ENCODE measurements around the gene SH3RF3.
A peak's percentile ranks its signal among the peaks of the same experiment; 100 is the strongest.

SH3RF3 gene

DNA sequence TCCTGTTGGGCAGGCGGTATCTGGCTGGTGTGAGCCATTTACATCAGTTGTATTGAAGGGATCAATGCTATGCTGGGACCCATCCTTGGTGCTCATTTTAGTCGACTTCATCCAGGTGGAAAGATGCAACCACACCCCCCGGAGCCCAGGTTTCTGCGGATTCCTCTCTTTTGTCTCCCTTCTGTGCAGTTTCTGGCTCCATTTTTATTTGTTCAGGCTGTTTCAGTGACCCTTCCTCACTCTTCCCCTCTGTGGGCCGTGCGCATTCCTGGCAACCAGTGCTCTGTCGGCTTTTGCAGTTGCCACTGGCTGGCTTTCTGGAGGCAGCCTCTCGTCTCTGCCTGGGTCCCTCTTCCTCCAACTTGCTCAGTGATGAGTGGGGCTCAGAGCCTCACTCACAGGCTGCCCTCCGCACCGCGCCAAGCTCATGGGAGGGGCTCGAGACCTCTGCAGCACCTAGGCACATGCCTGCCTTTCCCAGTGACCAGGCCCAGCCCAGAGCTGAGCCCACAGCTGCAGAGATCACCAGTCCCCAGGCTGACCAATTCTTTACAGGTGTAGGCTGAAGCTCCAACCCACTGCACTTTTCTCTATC lies 12.1 kb downstream of the SH3RF3 start:
- DNase-seq, result peak; percentile 36

DNA sequence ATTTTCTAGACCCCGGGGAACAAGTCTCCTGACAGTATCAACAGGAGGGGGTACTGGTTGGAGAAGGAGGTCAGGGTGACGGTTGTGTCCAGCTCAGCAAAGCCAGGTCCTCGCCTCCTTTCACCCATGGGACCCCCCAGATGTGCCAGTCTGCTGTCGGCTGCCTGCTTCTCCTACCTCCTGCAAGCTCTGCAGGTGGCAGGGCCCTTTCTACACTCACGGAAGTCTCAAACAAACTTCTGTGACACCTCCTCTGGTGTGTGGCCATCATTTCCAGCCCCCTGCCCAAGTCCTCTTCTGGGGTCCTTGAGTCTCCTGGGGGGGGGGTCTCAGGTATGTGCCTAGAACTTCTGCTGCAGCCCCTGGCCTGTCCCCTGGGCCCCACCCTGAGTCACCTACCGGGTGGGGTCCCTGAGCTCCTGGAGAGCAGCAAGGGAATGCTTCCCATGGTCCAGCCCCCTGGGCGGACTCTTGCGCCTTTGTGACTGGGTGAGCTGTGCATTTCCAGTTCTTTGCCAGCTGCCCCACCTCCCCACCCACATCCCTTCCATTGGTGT lies 12.8 kb downstream of the SH3RF3 start:
- DNase-seq, result peak; percentile 50

DNA sequence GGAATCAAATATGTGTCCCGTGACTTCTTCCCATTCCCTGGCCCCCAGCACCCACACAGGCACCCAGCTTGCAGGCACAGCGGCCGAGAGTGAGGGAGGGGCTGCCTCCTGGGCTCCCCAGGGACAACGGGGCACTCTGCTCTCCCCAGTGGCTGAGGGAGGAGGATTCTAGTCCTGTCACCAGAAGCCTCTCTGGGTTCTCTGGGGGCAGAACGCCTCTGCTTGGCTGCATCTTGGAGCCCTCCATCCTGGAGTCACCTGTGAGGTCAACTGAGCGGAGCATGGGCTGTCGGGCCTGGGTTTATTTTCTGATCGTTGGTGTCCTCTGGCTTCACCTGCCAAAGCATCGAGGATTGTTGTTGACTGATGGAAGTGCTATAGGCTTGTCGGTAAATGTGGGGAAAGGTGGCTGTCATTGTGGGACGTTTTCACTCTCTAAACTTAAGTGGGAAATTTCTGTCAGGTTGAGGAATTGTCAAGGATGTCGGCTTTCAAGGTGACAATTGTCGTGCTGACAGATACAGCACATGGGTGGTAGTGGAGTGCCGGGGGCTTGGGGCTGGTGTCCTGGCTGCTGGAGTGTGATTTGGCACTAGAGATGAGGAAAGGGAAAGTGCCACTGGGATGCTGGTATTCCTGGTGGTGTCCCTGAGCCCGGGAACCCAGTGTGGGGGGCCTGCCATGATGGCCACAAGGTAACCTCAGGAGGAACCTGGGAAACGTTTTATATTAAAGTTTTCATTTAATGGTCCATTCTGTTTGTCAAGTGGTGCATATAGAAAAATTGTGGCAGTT lies 13.6 kb downstream of the SH3RF3 start:
- DNase-seq, result no peak

DNA sequence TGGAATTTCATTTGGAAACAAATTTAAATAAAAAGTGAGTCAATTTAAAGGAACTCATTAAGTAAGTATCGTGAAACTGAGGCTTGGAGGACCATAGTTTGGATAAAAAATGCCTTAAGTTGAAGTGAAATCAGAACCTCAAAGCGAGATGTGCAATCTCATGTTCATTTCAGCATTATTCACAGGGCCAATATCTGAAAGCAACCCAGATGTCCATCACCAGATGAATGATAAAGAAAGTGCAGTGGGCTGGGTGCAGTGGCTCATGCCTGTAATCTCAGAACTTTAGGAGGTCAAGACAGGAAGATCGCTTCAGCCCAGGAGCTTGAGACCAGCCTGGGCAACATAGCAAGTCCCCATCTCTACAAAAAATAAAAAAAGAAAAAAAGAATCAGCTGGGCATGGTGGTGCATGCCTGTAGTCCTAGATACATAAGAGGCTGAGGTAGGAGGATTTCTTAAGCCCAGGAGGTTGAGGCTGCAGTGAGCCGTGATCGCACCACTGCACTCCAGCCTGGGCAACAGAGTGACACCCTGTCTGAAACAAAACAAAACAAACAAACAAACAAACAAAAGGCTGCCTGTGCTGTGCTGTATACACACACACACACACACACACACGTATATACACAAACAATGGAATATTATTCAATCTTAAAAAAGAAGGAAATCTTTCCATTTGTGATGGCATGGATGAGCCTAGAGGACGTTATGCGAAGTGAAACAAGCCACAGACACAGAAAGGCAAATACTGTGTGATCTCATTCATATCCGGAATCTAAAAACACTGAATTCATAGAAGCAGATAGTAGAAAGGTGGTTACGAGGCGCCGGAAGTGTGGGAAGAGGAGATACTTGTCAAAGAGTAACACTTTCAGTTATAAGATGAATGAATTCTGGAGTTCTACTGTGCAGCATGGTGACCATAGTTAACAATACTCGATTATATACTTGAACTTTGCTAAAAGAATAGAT lies 14.5 kb downstream of the SH3RF3 start:
- DNase-seq, result peak; percentile 84

DNA sequence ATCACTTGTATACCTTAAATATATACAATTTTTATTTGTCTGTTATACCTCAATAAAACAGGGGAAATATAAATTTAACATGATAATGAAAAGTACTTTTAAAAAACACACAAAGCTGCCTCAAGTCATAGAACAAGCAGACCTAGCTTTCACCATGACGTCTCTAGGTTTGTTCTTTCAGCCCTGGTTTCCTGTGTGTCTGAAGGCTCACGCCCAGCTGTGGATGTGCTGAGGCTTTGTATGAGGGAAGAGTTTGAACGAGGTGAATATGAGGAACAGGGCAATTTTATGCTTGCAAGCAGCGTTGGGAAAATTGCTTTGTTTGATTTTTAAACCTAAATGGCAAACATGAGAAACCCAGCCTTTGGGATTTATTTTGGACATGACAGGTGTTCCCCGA lies 15.3 kb downstream of the SH3RF3 start:
- DNase-seq, result no peak

DNA sequence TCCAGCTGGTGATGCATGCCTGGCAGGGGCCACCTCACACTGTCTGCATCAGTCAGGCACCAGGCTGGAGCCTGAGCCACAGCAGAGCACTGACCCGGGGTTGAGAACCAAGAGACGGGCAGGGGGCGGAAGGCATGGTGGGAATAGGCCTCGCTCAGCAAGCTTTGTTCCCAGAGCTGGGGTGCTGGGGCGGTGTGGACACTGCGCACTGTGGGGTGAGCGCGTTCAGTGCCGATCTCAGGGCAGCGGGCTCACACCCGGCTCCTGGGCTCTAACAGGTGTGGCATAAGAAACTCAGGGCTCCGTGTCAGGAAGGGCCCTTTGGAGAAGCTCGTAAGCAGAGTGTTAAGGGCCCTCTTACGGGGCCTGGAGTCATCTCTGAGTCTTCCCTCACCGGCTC lies 15.7 kb downstream of the SH3RF3 start:
- DNase-seq, result no peak

DNA sequence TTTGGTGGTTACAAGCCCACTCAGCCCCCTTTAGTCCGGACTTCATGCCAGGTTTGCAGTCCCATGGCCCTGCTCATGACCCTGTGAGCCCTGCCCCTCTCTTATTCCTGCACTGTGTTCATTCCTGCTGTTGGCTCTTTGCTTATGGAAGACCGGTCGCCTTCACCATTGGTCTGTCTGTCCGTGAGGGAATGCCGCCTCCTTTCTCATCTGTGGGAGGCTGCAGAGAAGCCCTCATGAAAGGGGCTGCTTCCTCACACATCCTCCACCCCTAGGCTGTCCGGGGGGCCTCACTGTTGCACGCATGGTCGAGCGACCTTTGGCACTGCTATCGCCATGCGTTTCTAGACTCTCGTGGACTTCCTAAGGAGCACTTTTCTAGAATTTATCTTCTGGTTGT lies 16.3 kb downstream of the SH3RF3 start:
- no peak for DNase-seq

DNA sequence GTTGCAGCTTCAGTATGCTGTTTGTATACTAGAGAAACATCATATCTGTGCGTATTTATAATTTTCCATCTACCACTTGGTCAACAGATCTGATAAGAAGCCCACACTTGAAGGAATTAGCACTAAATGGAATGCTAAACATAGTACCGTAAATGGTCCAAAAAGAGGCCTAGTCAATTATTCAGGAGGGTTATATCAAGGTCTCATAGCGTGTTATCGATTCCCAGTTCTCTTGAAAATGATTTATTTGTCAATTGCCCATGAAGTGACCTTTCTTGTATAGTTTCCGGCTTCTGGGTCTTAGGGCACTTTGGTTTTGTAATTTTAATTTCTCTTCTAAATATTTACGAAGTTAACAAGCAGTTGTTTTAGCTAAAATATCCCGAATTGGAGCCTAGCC lies 18.4 kb downstream of the SH3RF3 start:
- no peak for DNase-seq

DNA sequence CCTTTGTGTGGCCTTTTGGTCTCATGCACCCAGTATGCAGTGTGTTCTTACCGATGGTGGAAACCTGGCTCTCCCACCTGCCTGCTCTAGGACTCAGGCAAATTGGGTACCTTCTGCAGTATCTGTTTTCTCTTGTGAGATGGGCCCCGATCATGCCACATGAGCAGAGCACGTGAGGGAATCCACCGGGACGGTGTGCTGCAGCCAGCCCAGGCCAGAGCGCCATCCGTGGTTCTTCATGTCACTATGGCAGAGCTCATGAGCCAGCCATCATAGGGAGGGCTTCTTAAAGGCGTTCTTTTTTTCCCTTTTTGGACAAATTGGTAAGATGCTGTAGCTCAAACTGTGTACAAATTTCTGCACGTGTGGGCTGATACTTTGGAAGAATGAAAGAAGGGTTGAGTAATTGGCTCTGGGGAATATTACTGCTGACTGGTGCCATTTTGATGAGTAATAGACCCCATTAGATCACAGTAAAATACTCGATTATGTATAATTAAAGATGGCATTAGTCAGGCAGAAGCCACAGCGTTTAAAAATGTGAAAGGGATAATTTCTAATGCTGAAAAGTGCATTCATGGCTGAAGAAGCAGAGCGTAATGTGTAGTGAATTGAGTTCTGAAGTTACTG lies 19.2 kb downstream of the SH3RF3 start:
- DNase-seq, result no peak

DNA sequence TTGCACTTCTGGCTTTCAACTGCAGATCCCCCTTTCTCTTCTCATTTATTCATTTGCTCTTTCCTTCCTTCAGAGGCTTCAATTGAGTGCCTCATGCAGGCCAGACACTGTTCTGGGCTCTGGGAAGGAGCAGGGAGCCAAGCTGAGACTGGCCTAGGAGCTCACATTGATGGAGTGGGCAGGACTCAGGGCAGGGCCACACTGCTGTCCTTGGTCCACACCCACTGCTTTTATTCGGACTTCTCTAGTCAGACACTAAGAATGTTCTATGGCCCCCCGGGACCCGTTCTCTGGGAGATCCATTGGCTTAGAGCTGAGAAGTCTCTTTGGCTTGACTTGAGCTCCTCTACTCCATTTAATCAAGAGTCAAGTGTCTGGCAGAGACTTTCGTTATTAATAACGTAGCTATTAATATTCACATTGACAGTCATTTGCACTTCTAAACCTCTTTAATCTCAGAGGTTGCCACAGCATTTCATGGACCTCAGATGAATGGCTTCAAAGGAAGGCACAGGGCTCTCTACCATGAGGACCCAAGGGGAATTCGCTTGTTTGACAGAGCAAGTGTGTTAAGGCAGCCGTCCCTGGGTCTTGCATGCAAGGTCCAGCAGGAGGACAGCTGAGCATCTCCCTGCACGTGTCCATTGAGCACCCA lies 20.1 kb downstream of the SH3RF3 start:
- no peak for DNase-seq

DNA sequence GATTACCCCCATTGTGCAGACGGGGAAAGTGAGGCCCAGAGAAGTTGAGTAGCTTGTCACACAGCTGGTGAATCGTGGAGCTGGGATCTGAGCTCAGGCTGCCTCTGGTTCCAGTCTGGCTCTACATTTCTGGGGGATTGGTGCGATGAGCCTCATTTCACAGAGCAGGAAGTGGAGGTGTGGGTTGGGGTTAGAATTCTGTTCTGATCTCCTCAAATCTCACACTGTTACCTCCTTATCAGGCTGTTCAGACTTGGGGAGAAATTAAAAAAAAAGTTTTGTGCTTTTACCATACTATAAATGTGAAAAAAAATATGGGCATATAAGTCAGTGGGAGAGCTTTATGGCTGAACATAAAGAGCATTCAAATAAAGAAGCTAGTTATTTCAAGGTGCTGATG lies 21.6 kb downstream of the SH3RF3 start:
- DNase-seq, result no peak

DNA sequence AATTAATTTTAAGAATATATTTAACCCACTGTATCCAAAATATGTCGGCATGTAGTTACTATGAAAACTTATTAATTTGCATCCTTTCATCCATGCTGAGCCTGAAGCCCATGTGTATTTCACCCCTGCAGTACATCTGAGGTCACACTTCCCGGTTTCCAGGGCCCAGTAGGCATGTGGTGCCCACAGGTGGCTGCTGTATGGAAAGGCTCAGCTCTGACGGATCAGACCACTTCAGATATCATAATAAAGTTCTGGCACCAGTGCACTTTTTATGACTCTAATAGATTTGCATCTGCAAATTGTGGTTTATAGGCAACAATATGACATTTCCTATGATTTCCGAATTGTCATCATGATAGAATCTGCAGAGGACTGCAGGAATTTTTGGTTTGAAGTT lies 22.5 kb downstream of the SH3RF3 start:
- DNase-seq, result no peak

DNA sequence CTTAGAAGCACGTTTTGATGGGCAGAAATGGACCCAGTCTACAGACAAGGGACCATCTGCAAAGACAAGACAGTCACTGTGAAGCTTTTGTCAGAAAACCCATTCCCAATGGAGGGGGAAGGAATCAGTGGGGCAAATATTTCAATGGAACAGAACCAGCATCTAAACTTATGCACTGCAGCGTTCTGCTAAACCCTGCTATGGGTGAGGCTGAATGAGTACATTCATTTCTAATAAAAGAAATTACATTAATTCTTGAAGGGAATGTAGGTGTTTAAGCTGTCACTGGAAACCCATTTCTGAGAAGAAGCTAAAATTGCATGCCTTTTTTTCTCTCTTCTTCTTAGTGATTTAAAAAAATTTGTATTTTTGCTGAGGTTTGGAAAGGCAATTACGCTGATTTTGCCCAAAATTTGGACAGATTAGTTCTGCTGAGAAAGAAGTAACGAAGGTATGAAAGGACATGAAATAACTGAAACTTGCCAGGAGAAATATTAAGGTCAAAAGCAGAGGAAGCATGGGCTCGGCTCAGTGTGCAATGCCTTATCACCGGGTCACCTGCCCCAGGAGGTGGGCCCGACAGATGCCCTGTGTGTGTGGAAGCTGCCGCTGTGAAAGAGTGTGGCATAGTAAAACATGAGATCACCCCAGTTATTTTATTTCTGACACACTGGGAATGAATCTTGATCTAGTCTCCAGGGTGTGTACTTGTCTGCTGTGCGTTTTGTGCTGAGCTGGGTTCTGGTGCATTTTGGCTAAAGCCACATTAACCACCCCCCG lies 24.2 kb downstream of the SH3RF3 start:
- DNase-seq, result no peak

DNA sequence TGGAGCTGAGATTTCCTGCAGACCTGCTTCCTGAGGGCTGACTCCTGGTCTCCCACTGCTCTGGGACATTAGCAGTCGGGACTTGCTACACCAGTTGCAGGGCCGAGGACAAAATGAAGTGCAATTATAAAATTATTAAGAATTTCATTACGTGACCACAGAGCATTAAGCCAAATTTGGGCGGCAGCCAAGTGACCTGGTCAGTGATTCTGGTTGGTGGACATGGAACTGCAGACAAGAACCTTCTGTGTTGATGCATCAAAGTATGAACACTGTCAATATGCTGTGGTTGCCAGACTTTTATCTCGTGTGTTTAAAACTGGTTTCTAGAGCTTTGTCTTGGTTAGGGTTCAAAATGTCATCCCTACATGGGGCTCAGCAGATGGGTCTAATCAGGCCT lies 24.8 kb downstream of the SH3RF3 start:
- no peak for DNase-seq

DNA sequence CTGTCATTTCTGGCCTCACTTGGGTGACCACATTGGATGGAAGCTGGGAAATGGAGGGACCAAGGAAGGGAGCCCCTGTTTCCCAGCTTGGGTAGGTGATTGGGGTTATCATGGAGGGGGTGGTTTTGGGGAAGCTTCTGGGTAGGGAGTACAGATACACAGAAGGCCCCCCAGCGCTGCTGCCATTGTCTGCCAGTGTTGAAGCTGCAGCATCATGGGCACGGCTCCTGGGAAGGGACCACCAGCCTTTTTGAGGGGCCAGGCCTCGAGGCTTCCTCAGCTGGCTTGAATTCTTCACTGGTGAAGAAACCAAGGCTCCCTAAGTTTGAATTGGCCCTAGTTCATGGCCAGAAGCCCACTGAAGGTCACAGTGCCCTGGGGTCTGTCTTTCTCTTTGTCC lies 25.2 kb downstream of the SH3RF3 start:
- DNase-seq, result no peak

DNA sequence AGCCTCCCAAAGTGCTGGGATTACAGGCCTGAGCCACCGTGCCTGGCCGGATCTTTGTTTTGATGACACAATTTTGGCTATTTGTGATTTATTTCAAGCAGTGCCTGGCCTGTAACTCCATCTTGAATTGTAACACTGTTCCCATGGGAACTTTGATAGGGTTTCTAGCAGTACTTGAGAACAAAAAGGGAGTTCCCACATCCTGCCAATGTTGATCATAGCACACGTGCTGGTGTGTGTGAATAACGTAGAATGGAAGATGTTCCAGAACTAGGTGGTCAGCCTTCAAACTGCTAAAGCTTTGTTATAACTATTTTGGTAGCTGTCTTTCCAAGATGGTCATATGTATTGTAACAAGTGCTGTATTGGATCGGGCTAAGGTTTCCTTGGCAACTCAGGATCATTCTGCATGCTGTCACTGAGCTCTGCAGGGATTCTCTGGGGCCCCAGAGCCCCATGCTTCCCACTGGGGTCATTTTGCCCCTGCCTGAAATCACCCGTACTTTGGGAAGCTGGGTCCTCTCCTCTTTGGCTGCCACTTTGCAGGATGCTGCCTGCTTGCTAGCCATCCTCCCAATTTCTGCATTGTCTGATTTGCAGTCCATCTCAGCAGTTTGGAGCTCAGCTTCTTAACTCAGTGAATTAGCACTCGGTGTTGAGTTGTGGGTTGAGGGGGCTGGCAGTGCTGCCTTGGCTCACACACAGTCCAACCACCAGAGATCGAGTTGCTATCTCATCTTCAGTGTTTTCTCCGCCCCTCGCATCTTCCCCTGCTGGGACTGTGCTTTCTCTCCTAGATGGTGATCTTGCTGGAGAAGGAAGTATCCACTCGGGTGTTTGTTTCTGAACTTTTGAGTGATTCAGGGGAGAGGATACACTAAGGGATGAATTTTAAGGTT lies 26.8 kb downstream of the SH3RF3 start:
- no peak for DNase-seq

DNA sequence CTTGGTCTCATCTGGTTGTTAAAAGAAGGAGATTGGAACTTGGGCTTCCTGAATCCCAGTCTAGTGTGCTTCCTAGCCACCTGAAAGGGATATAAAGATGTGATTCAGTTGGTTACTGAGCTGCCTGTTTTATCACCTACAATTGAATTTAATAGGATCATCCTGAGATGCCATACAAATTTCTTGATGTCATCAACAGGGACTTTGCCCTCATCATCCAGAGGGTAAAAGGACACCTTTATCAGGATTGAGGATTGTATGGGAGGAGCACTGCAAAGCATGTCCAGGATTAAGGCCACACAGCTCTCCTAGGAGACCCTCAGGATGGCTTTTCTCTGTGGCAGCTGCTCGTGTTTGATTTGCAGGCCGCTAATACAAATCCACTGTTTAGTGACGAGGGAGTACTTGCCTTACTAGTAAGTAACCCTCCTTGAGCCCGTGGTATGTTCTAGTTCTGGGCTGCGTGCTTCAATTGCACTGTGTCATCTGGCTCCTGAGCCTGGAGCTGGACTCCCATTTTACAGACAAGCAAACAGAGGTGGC lies 28.6 kb downstream of the SH3RF3 start:
- DNase-seq, result no peak

DNA sequence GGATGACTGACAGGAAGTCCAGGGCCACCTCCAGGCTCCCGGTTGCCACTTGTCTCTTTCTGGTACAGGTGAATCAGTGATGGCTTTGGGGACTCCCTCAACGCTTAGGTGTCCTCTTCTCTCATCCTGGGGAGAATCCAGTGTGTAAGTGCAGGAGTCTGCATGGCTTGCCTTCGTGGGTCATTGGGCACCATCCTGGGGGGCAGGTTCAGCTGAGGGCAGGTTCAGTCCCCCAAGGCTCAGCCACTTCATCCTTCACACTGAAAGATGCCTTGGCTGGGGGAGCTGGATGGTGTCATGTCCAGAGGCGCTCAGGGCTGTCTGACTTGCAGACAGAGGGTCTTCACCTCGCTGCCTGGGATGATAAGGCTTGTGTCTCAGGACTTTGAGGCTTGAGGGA lies 29.2 kb downstream of the SH3RF3 start:
- no peak for DNase-seq

DNA sequence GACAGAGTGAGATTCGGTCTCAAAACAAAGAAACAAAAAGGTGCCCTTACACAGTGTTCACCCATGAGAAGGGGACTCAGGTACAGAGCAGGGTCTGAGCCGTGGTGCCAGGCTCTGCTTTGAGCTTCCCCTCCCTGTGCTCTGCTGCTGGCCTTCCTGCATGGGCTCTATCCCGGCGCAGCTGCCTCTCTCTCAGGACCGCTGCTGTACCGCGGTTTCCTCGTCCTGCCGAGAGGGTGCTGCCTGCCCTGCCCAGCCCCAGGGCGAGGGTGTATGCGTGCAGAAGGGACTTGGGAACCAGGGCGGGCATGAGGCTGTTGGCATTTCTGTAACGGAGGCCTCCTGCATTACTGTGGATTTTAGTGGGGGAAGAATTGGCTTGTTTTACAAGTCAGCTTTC lies 30.1 kb downstream of the SH3RF3 start:
- no peak for DNase-seq
